COLO668 (cell line): ENCODE results near the gene CSNK1G2.

Experiments used
- DNase-seq: peaks from one replicate; lab custom pipeline; 2025; ENCODE audit not compliant: unreplicated experiment; lab: John Stamatoyannopoulos, UW

The CSNK1G2 gene

DNA sequence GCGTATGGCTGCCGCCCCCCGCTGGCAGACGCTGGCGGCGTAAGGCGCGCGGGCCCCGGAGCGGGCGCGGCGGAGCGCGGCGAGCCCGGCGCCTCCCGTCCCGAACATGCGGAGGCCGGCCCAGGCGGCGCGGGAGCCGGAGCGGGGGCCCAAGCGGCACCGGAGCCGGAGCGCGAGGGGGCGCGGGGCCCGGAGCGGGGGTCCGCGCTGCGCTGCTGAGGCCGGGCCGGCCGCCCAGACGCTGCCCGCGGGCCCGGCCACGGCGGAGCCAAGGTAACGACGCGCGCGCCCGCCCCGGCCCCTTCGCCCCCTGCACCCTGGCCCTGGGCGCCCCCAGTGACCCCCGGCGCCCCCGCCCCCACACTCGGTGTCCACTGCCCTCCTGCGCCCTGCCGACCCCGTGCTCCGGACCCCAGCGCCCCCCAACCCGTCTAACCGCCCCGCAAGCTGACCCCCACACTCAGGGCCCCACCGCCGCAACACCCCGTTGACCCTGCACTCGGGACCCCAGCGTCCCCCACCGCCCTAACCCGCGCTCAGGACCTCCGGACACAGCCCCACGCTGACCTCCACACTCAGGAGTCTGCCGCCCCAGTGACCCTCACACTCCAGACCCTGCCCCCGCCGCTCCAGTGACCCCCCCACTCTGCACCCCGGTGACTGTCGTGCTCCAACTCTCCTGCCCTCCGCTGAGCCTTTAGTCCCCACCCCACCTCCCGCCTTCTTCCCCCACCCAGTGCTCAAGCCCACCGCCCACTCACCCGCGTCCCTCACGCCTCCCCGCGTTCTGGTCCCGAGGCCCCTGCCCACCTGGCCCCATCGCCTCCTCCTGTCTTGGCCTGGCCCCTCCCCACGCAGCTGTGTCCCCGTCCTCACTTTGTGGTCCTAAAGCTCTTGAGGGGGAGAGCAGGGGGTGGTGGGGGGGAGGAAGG is at the start of gene CSNK1G2:
TSS of gene CSNK1G2 (plus strand) at position 27 of the 932 bp plus-strand sequence. CDS start 28,601 bp downstream, outside the sequence.
- peak; percentile 72 for DNase-seq

- DNase-seq: no peak
Measured at GRCh38 chr19:1893791-1894190, 47.2 kb upstream of the CSNK1G2 start.

DNA sequence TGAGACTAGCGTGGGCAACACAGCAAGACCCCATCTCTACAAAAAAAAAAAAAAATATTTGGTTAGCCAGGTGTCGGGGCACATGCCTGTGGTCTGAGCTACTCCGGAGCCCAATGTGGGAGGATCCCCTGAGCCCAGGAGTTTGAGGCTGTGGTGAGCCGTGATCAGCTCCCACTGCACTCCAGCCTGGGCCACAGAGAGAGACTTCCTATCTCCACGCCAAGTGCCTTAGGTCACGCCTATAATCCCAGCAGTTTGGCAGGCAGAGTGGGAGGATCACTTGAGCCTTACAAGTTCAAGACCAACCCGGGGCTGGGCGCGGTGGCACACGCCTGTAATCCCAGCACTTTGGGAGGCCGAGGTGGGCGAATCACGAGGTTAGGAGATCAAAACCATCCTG is 44.5 kb upstream of the CSNK1G2 start:
- DNase-seq: no peak

GRCh38 chr19:1901940-1902404 is 39.0 kb upstream of the CSNK1G2 start:
- no peak for DNase-seq

- DNase-seq: no peak
Measured at GRCh38 chr19:1902923-1903322, 38.0 kb upstream of the CSNK1G2 start.

- no peak for DNase-seq
Measured at GRCh38 chr19:1904860-1905109, 36.2 kb upstream of the CSNK1G2 start.

- peak; percentile 99 for DNase-seq
Measured at GRCh38 chr19:1905110-1905862, 35.7 kb upstream of the CSNK1G2 start, which contains the start of the genes ADAT3 and SCAMP4. TSS of gene ADAT3 (plus strand) at chr19:1905399. CDS start at chr19:1912048, 6,649 bp downstream. TSS of gene SCAMP4 (plus strand) at chr19:1905399. CDS start at chr19:1915020, 9,621 bp downstream.

DNA sequence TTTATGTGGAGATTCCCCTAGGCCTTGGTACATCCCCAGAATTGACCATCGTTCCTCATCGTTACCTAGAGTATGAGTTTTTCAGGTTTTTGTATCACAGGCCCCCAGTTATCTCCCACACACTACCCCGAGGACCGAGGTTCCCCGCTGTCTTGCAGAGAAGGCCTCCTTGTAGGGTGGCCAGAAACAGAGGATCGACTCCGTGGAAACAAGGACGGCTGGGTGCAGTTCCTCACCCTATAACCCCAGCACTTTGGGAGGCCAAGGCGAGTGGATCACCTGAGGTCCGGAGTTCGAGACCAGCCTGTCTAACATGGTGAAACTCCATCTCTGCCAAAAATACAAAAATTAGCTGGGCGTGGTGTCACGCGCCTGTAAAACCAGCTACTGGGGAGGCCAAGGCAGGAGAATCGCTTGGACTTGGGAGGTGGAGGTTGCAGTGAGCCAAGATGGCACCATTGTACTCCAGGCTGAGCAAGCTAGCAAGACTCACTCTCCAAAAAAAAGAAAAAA is 35.1 kb upstream of the CSNK1G2 start:
- DNase-seq: no peak

- DNase-seq: no peak
Measured at GRCh38 chr19:1906985-1907562, 33.9 kb upstream of the CSNK1G2 start.

GRCh38 chr19:1907563-1908363 is 33.2 kb upstream of the CSNK1G2 start:
- peak; percentile 76 for DNase-seq

- no peak for DNase-seq
Measured at GRCh38 chr19:1908364-1908678, 32.7 kb upstream of the CSNK1G2 start.

DNA sequence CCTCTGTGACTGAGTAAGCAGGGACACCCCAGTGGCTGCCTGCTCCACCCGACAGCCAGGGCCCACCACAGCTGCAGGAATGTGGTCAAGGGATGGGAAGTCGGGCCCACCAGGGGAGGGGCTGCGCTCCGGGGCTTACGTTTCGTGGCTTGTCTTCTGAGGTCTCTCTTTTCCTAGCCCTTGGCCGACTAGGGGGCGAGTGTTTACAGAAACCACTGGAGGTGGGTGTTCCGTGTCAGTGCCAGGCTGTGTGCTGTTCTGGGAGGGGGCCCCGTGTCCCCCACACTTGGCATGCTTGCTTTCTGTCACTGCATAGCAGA is 31.3 kb upstream of the CSNK1G2 start:
- no peak for DNase-seq

DNA sequence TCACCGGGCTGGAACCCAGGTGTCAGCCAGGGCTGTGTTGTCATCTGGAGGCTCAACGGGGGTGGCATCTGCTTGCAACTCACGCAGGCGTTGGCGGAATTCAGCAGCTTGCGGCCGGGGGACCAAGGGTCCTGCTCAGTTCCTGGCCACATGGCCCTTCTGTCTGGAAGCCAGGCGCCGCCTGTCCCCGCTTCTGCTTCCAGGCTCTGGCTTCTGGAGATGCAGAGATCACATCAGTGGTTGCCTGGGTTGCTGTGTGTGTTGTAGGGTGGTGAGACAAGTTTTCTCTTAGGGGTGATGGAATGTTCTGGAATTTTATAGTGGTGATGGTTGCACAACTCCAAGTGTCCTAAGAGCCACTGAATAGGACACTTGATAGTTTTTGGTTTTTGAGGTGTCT is 30.8 kb upstream of the CSNK1G2 start:
- peak; percentile 20 for DNase-seq

- DNase-seq: no peak
Measured at GRCh38 chr19:1911098-1911497, 29.9 kb upstream of the CSNK1G2 start.

DNA sequence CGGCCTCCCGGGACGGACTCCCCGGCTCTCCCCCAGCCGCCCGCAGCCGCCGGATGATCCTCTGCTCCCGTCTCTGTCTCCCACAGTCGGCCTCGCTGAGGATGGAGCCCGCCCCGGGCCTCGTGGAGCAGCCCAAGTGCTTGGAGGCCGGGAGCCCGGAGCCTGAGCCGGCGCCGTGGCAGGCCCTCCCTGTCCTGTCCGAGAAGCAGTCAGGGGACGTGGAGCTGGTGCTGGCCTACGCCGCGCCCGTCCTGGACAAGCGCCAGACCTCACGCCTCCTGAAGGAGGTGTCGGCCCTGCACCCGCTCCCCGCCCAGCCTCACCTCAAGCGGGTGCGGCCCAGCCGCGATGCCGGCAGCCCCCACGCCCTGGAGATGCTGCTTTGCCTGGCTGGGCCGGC is 29.0 kb upstream of the CSNK1G2 start:
- DNase-seq: no peak

GRCh38 chr19:1912760-1913505 is 28.0 kb upstream of the CSNK1G2 start:
- DNase-seq: no peak

- DNase-seq: no peak
Measured at GRCh38 chr19:1913781-1914577, 27.0 kb upstream of the CSNK1G2 start.

DNA sequence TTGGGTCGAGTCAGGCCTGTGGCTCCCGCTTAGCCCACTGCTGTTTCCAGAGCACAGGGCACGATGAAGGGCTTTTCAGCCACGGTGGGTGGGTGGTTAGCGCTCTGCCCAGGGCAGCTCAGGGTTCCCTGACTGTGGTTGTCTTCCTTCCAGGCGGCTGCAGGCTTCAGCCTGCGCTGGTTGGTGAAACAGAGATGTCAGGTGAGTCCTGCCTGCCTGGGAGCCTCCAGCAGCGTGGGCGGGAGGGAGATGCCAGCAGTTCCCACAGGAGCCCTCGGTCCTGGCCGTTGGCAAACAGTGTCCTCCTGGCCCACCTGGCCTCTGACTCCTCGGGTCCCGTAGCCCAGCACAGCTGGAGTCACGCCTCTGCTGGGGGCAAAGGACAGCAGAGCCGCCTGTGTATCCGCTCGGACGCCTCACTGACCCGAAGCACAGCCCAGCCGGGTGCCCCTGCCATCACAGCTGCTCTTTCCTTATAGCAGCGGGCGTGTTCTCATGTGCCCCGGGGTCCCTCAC is 26.1 kb upstream of the CSNK1G2 start:
- no peak for DNase-seq

DNA sequence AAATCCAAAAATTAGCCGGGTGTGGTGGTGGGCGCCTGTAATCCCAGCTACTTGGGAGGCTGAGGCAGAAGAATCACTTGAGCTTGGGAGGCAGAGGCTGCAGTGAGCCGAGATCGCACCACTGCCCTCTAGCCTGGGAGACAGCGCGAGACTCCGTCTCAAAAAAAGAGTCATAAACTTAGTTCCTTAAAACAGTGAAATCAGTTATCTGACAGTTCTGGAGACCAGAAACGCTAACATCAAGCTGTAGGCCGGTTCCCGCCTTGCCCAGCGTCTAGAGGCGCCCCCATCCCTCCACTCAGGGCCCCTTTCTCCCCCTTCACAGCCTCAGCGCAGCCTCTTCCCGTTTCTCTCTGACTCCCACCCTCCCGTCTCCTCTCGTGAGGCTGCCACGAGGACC is 23.8 kb upstream of the CSNK1G2 start:
- DNase-seq: no peak
